GM18505 (cell line): ENCODE results near the gene RUNX1.

Experiments
- ATAC-seq: cut with Tn5 transposase; IDR thresholded peaks from one replicate; pipeline ENCODE4 v1.9.1; 2021; ENCODE audit not compliant: unreplicated experiment
- POLR2A ChIP-seq: IDR thresholded peaks from 4 replicates; pipeline ENCODE4 v1.6.1; 2011; ENCODE audit warnings: borderline replicate concordance; ENCODE audit not compliant: insufficient read depth, insufficient read length; ENCODE audit errors: extremely low read depth

Gene RUNX1

DNA sequence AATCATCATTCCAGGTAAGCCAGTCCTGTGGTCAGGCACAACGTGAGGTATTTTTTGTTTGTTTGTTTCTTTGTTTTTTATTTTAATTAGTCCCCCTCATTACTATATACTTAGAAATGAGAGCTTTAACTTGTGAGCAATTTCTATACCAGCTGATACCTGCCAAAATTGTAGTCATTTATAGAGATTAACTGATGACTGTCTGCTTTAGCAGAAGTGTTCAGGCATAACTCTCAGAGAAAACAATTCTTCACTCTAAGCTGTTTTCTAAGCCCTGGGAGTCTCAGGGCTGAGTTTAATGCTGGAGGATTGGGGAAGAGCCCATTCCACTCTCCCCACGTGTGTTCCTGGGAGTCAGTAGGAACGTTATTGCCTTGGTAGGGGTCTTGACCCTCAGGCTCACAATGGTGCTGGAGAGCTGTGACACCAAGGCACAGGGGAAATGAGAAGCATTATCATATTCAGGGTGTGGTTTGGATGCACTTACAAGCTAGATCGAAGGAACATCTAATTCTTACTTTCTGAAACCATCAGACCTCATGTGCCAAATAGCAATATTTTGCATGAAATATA lies 212.1 kb downstream of the RUNX1 start:
- ATAC-seq: no peak
- TF ChIP-seq POLR2A: no peak

GRCh38 chr21:34836103-34836932 lies 212.8 kb downstream of the RUNX1 start:
- no peak for TF ChIP-seq POLR2A
- ATAC-seq: no peak

DNA sequence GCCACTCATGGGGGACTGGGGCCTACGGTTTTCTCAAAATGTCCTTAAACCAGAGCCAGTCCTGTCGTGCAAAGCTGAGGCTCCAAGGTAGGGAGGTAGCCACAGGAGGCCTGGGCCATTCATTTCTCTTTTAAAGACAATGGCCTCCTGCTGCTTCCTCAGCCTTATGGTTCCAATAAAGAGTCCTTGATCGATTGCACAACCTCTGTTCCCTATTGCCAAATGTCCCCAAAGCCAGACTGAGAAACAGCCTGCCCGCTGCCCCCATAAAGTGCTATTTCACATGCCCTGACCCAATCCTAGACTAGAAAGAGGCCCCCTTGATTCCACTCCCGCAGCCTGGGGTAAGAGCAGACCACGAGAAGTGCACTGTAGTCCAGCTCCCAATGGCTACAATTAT lies 213.6 kb downstream of the RUNX1 start:
- no peak for ATAC-seq
- TF ChIP-seq POLR2A: no peak

DNA sequence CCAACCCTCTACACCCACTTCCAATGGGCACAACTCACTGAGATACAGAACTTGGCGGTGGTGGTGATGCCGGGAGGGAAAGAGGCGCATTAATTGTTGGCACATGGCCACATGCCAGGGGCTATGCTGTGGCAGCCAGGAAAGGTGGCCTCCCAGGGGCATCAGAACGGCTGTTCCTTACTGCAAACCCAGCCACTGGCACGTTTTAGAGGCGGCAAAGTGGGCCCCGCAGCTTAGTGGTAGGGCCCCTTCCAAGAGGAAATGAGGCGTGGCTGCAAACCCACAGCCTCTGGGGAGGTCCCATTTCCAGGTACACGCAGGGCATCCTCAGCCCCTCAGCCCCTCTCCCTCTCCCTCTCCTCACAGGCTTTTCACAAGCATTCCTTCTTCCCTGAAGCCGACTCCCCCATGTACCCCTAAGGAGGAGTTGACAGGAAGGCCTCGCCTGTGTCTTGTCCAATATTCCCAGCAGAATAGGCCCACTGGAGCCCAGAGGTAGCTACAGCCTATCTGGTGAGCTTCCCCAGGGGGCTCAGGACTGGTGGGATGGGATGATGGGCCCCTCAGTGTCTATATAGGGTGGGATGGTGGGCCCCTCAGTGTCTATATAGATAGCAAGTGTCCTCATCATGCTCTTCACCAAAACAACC lies 214.1 kb downstream of the RUNX1 start:
- TF ChIP-seq POLR2A: no peak
- ATAC-seq: no peak

- TF ChIP-seq POLR2A: no peak
- ATAC-seq: no peak
Observed at GRCh38 chr21:34834290-34834689, 214.8 kb downstream of the RUNX1 start.

DNA sequence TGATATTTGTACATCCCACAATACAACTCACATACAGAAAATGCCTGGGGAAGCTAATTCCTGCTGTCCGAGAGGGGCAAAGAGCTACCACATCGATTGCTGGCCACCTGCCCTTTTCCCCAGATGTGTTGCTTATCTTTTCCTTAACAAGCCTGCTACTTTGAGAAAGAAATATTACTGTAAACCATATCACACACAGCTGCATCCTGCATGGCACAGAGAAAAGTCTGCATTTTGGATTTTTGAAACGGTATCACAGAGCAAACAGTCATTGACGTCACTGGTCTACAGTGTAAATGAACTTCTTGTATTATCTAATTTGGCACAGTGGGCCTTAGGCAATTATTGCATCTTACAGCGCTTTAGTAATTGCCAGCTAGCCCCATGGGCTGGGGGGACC lies 215.6 kb downstream of the RUNX1 start:
- TF ChIP-seq POLR2A: no peak
- no peak for ATAC-seq

DNA sequence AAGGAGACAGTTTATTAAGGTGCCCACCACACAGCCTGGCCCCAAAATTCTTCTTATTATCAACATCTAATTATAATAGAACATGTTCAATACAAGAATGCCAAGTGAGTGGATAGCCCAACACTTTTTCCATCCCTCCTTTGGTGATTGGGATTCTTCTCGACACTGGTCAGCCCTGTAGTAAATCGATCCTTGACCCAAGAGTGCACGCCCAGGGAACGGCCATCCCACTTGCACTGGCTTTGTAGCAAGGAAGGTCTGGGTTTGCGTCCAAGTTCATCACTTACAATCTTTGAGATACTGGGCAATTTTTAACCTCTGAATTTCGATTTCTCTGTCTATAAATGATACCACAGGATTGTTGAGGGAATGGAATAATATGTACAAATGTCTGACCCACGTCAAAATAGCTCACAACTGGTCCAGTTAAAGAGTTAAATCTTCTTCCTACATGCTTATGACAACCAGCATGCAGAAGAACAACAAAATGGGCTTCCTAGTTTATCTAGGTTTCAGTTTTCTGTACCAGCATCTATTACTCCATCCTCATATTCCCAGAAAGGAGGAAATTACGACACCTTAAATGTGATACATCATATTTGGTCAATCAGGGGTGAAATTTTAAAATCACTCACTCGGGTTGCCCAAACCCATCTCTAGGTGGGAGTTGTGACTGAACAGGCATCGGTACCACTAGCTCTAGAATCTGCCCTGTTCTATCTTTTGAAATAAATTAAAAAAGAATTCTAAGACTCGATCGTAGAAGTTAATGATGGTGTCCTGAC lies 218.5 kb downstream of the RUNX1 start:
- no peak for ATAC-seq
- TF ChIP-seq POLR2A: no peak

DNA sequence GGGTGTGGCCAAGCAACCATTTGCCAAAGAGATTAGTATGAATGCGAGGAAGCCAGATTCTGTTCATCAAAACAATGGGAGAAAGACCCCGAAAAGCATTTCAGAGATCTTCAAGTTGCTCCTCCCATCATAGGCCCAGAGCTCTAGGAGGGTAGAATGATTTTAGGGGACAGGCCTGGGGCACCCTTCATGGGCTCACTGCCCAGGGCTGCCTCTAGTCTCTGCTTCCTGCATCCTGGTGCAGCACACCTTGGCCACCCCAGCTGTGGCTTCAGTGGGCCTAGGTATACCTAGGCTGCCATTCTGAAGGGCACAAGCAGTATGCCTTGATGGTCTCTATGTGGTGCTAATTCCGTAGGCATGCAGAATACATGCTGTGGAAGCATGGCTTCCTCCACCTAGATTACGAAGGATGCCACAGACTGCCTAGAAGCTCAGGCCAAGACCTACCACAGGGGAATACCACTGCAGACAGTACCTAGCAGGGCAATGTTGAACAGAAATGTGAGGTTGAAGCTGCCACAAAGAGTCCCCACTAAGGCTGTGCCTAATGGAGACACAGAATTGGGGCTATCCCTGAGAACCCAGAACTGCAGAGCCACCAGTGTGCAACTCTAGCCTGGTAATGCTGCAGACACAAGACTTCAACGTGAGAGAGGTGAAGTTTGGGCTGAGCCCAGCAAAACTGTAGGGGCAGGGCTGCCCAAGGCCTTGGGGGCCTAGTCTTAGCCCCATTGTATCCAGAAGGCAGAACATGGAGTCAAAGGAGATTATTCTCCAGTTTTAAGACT lies 221.5 kb downstream of the RUNX1 start:
- no peak for TF ChIP-seq POLR2A
- ATAC-seq: no peak

DNA sequence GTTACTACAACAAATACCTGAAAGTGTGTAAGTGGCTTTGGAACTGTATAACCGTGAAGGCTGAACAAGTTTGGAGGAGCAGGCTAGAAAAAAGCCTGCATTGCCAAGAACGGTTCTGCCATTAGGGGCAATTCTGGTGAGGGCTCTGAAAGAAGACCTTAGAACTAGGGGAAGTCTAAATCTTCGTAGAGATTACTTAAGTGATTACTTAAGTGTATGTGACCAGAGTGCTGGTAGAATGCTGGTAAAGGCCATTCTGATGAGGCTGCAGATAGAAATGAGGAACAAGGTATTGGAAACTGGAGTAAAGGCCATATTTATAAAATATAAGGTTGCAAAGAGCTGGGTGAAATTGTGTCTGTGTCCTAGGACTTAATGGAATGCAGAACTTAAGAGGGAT lies 222.3 kb downstream of the RUNX1 start:
- no peak for TF ChIP-seq POLR2A
- no peak for ATAC-seq

- no peak for ATAC-seq
- TF ChIP-seq POLR2A: no peak
Observed at GRCh38 chr21:34825948-34826548, 223.1 kb downstream of the RUNX1 start.

DNA sequence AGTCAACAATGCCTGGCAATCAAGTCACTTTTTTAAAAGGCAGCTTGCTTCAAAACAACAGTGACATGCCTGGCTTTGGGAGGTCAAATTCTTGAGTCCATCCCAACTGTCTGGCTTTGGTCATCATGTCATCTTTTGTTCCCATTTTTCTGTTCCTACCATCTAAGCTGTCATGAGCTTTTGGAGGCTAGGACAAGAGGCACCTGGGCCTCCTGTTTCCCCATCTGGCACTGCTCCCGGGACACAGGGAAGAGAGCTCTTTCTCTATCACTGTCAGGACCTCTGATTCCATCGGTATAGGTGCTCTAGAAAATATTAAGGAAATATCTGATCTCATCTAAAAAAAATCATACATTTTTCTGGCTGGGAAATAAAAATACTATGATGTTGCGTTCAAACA lies 224.0 kb downstream of the RUNX1 start:
- no peak for ATAC-seq
- TF ChIP-seq POLR2A: no peak

DNA sequence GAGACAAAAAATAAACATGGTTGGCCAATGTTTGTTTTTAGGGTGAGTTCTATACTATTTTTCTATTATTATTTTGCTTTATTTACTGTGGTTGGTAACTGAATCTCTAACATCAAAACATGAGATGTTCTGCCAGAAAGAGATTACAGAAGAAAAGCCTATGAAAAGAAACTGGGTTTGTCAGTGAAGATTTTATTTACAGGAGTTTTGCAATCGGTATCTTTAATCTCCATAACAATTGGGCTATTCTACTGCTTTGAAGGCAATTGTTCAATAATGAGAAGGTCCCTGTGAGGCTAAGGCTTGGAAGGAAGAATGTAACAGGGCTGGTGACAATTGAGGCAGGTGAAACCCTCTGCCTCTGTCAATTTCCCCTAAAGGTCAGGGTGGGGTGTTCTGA lies 224.8 kb downstream of the RUNX1 start:
- no peak for TF ChIP-seq POLR2A
- no peak for ATAC-seq
